Small intestine (tissue), 7 donors: ENCODE measurements around the gene TEAD1. TPM values are rescaled to one million over a fixed set of nuclear protein-coding genes. Genes with fewer than 3 reads are reported as not detected.

ENCODE experiments used
- DNase-seq, 2 donors: peaks; one replicate each; pipeline versions ENCODE4 v3.0.0 to v3.0.0-alpha.2; 2013
- FAIRE-seq: peaks from 2 replicates; lab custom pipeline; 2012; peaks lifted over from hg19 to GRCh38; lab: Jason Lieb, UNC
- H3K27ac ChIP-seq, 3 donors: one replicate each; pipeline ENCODE4 v1.5.1; 2013; ENCODE audit warnings: low read length in 2 of 3, mild to moderate bottlenecking in 2 of 3, control low read depth in 1 of 3, inconsistent platforms in 1 of 3, low read depth in 1 of 3, moderate library complexity in 1 of 3
- H3K27me3 ChIP-seq, 3 donors: one replicate each; pipeline ENCODE4 v1.6.1; 2013; ENCODE audit warnings: low read length in 3 of 3, inconsistent platforms in 1 of 3; ENCODE audit not compliant: control insufficient read depth in 3 of 3, insufficient read depth in 3 of 3
- H3K36me3 ChIP-seq, 3 donors: one replicate each; pipeline ENCODE4 v1.6.1; 2013; ENCODE audit warnings: low read length in 3 of 3, inconsistent platforms in 1 of 3, low read depth in 1 of 3, mild to moderate bottlenecking in 1 of 3, moderate library complexity in 1 of 3; ENCODE audit not compliant: control insufficient read depth in 3 of 3, insufficient read depth in 2 of 3
- H3K4me1 ChIP-seq, 3 donors: one replicate each; pipeline ENCODE4 v1.6.1; 2013; ENCODE audit warnings: low read length in 2 of 3, inconsistent platforms in 1 of 3, low read depth in 1 of 3, mild to moderate bottlenecking in 1 of 3, moderate library complexity in 1 of 3; ENCODE audit not compliant: control insufficient read depth in 3 of 3, insufficient read depth in 2 of 3
- H3K4me3 ChIP-seq, 3 donors: one replicate each; pipeline ENCODE4 v1.5.1; 2013; ENCODE audit warnings: low read length in 3 of 3, control low read depth in 1 of 3, inconsistent platforms in 1 of 3, low read depth in 1 of 3, mild to moderate bottlenecking in 1 of 3, moderate library complexity in 1 of 3
- H3K9me3 ChIP-seq, 2 donors: one replicate each; pipeline ENCODE4 v1.6.1; 2013; ENCODE audit warnings: low read depth in 1 of 2, low read length in 1 of 2; ENCODE audit not compliant: control insufficient read depth in 2 of 2, insufficient read depth in 1 of 2
- WGBS, 3 donors: extraction: QIAGEN DNeasy Blood & Tissue Kit; methylation state at CpG; one replicate each; pipeline ENCODE4 v1.1.7; 2013; 5-methylcytosine and 5-hydroxymethylcytosine counted together
- polyA plus RNA-seq, 4 donors: library from polyadenylated mRNA; stranded (reverse) in 3 of 4; unstranded in 1 of 4; fragments of 200-250 nt in 3 of 4; fragments of 120-200 nt in 1 of 4; gene quantifications; one replicate each; pipeline versions ENCODE4 v1.2.1 to v1.2.3, GENCODE V29; 2013
- donor health status: healthy with polysubstance abuse.
- donor health status: control.
- donor health status: control.
- donor health status: Bipolar disorder and iron deficiency.
- donor health status: healthy.

The TEAD1 gene
- polyA plus RNA-seq, 4 donors = 3.2 to 29.3 (median 7.6) TPM

GRCh38 chr11:12853325-12853651 is 179.1 kb downstream of the TEAD1 start:
- H3K27me3 ChIP-seq = no peaks in the 10 kb centered on the region
- 0 to 73% (median 7%) methylated on average over 1 of the region's 1 CpG for WGBS, 3 donors
- H3K4me3 ChIP-seq = no peak overlapping the region
- peak overlapping the region; percentile 30 to 89 (median 82) for H3K27ac ChIP-seq
- H3K9me3 ChIP-seq = no peaks in the 10 kb centered on the region
- no peak for FAIRE-seq
- H3K36me3 ChIP-seq = no peaks in the 10 kb centered on the region
- peaks cover 3 to 33% (median 6%) of the 10 kb centered on the region in 3 donors for H3K4me1 ChIP-seq
- DNase-seq = no peak

GRCh38 chr11:12853652-12854296 is 179.6 kb downstream of the TEAD1 start:
- no peaks in the 10 kb centered on the region for H3K36me3 ChIP-seq
- no peak for FAIRE-seq
- H3K27me3 ChIP-seq = no peaks in the 10 kb centered on the region
- no peaks in the 10 kb centered on the region for H3K9me3 ChIP-seq
- peak overlapping the region; percentile 52 to 89 (median 82) for H3K27ac ChIP-seq
- H3K4me1 ChIP-seq = peaks cover 3 to 33% (median 6%) of the 10 kb centered on the region in 3 donors
- H3K4me3 ChIP-seq = no peak overlapping the region
- 11 to 44% (median 26%) methylated on average over 7 of the region's 7 CpGs for WGBS, 3 donors
- DNase-seq = peak; percentile 76 to 97

GRCh38 chr11:12854297-12854661 is 180.1 kb downstream of the TEAD1 start:
- DNase-seq = no peak
- H3K27me3 ChIP-seq = no peaks in the 10 kb centered on the region
- peak overlapping the region; percentile 52 to 89 (median 82) for H3K27ac ChIP-seq
- WGBS, 3 donors = 19 to 64% (median 30%) methylated on average over 3 of the region's 3 CpGs
- peaks cover 3 to 33% (median 6%) of the 10 kb centered on the region in 3 donors for H3K4me1 ChIP-seq
- H3K36me3 ChIP-seq = no peaks in the 10 kb centered on the region
- H3K9me3 ChIP-seq = no peaks in the 10 kb centered on the region
- no peak overlapping the region for H3K4me3 ChIP-seq
- FAIRE-seq = no peak

GRCh38 chr11:12854829-12855228 is 180.6 kb downstream of the TEAD1 start:
- WGBS, 3 donors = 25 to 60% (median 33%) methylated on average over 3 of the region's 3 CpGs
- peak overlapping the region in 2 of 3 donors; percentile 82 to 89 for H3K27ac ChIP-seq
- FAIRE-seq (no peak), DNase-seq (peak; percentile 84 to 86)
- H3K36me3 ChIP-seq = no peaks in the 10 kb centered on the region
- no peaks in the 10 kb centered on the region for H3K27me3 ChIP-seq
- H3K9me3 ChIP-seq = no peaks in the 10 kb centered on the region
- no peak overlapping the region for H3K4me3 ChIP-seq
- peaks cover 3 to 33% (median 6%) of the 10 kb centered on the region in 3 donors for H3K4me1 ChIP-seq

- peaks cover 3 to 33% (median 6%) of the 10 kb centered on the region in 3 donors for H3K4me1 ChIP-seq
- no peak overlapping the region for H3K4me3 ChIP-seq
- FAIRE-seq = no peak
- 40 to 64% (median 46%) methylated on average over 3 of the region's 3 CpGs for WGBS, 3 donors
- peak overlapping the region in 1 of 3 donors; percentile 82 for H3K27ac ChIP-seq
- peak; percentile 31 to 39 for DNase-seq
- no peaks in the 10 kb centered on the region for H3K36me3 ChIP-seq
- no peaks in the 10 kb centered on the region for H3K9me3 ChIP-seq
- H3K27me3 ChIP-seq = no peaks in the 10 kb centered on the region
These were observed 182.1 kb downstream of the TEAD1 start for GRCh38 chr11:12856338-12856737.

GRCh38 chr11:12857572-12857971 is 183.4 kb downstream of the TEAD1 start:
- peaks cover 3 to 32% (median 6%) of the 10 kb centered on the region in 3 donors for H3K4me1 ChIP-seq
- H3K27me3 ChIP-seq = no peaks in the 10 kb centered on the region
- no peak overlapping the region for H3K27ac ChIP-seq
- WGBS, 3 donors = 96 to 100% (median 97%) methylated on average over 5 of the region's 5 CpGs
- FAIRE-seq = no peak
- no peaks in the 10 kb centered on the region for H3K9me3 ChIP-seq
- no peak for DNase-seq
- peaks cover 0 to 2% (median 0%) of the 10 kb centered on the region in 3 donors for H3K36me3 ChIP-seq
- no peak overlapping the region for H3K4me3 ChIP-seq

GRCh38 chr11:12859872-12860657 is 185.8 kb downstream of the TEAD1 start:
- Histone ChIP-seq H3K9me3 (no peaks in the 10 kb centered on the region), H3K4me3 (no peak overlapping the region), H3K27me3 (no peaks in the 10 kb centered on the region), H3K4me1 (peaks cover 0 to 15% (median 0%) of the 10 kb centered on the region in 3 donors), H3K36me3 (peaks cover 0 to 5% (median 3%) of the 10 kb centered on the region in 3 donors), H3K27ac (no peak overlapping the region)
- FAIRE-seq (no peak), DNase-seq (no peak)
- 89 to 93% (median 92%) methylated on average over 3 of the region's 3 CpGs for WGBS, 3 donors

GRCh38 chr11:12860827-12861226 is 186.6 kb downstream of the TEAD1 start:
- Histone ChIP-seq H3K27me3 (no peaks in the 10 kb centered on the region), H3K36me3 (peaks cover 0 to 5% (median 3%) of the 10 kb centered on the region in 3 donors), H3K27ac (no peak overlapping the region), H3K4me3 (no peak overlapping the region), H3K9me3 (no peaks in the 10 kb centered on the region), H3K4me1 (peaks cover 0 to 13% (median 0%) of the 10 kb centered on the region in 3 donors)
- no peak for FAIRE-seq
- no peak for DNase-seq
- 78 to 94% (median 81%) methylated on average over 2 of the region's 2 CpGs for WGBS, 3 donors
